ENCODE data around the gene HSPD1. TPM values are rescaled to one million over a fixed set of nuclear protein-coding genes. Genes with fewer than 3 reads are reported as not detected.

The HSPD1 gene
- total and polyA plus RNA-seq, 2 of the 13 experiments (the other 11 are each of a cell fraction or from before 2014, with no cell fraction given), result 685 to 2,610 TPM

DNA sequence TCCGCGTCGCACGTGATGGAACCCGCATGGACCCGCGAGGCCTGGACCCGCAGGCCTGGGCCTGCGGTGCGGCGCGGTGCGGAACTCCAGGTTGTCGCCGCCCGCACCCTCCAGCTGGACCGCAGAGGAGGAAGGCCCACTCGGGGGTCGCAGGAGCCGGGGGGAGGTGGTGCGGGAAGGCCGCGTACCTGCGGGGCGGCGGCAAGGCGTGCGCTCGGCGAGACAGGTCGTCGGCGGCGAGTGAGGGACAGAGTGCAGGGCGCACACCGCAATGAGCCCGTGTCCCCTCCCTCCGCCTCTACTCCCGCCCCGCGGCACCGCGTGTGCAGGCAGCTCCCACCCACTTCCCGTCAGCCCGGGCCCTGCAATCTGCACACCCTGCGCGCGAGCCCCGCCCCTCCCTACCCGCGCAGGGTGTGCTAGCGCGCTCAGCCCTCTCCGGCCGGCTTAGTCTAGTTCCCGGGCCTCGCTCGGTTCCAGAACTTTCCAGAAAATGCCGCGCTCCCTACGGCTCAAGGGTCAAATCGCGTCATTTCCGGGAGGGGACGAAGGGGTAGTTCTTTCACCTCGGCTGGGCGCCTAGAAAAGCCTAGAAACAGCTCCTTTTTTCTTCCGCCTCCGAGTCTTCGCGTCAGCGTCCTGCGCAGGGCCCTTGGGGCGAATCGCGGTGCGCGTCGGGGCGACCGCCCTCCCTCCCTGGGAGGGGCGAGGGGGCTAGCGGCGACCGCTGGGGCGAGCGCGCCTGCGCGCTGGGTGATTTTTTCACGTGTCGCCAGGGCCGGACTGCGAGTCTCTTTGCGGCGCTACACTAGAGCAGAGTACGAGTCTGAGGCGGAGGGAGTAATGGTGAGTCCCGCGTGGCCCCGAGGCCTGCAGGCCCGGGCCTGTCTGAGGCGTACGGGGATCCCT, at the start of gene HSPD1, which contains the start of gene HSPE1 (continued):
- peak; percentile 84 for TF ChIP-seq ZNF883 (CRISPR knock-in tag; IDR thresholded peaks at IDR 0.05; ENCODE audit: not compliant biosample characterization)
- TF ChIP-seq, protein P1, sequence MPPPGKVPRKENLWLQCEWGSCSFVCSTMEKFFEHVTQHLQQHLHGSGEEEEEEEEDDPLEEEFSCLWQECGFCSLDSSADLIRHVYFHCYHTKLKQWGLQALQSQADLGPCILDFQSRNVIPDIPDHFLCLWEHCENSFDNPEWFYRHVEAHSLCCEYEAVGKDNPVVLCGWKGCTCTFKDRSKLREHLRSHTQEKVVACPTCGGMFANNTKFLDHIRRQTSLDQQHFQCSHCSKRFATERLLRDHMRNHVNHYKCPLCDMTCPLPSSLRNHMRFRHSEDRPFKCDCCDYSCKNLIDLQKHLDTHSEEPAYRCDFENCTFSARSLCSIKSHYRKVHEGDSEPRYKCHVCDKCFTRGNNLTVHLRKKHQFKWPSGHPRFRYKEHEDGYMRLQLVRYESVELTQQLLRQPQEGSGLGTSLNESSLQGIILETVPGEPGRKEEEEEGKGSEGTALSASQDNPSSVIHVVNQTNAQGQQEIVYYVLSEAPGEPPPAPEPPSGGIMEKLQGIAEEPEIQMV (CRISPR knock-in tag; IDR thresholded peaks at IDR 0.05; ENCODE audit: low read depth), result peak; percentile 85
- TF ChIP-seq, protein P2, sequence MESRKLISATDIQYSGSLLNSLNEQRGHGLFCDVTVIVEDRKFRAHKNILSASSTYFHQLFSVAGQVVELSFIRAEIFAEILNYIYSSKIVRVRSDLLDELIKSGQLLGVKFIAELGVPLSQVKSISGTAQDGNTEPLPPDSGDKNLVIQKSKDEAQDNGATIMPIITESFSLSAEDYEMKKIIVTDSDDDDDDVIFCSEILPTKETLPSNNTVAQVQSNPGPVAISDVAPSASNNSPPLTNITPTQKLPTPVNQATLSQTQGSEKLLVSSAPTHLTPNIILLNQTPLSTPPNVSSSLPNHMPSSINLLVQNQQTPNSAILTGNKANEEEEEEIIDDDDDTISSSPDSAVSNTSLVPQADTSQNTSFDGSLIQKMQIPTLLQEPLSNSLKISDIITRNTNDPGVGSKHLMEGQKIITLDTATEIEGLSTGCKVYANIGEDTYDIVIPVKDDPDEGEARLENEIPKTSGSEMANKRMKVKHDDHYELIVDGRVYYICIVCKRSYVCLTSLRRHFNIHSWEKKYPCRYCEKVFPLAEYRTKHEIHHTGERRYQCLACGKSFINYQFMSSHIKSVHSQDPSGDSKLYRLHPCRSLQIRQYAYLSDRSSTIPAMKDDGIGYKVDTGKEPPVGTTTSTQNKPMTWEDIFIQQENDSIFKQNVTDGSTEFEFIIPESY (CRISPR knock-in tag; IDR thresholded peaks at IDR 0.05), result peak; percentile 15; the same call in 1 of the 2 replicates
- peak; percentile 87; the same call in 1 of the 2 replicates for TF ChIP-seq RORA (CRISPR knock-in tag; IDR thresholded peaks at IDR 0.05)
- peak; percentile 99 for TF ChIP-seq EED (CRISPR knock-in tag; IDR thresholded peaks at IDR 0.05)
- peak; percentile 81 for TF ChIP-seq IRF2 (CRISPR knock-in tag; IDR thresholded peaks at IDR 0.05)
- TF ChIP-seq RAD21 (CRISPR knock-in tag; IDR thresholded peaks at IDR 0.05), result peak; percentile 65
- TF ChIP-seq, protein P3, sequence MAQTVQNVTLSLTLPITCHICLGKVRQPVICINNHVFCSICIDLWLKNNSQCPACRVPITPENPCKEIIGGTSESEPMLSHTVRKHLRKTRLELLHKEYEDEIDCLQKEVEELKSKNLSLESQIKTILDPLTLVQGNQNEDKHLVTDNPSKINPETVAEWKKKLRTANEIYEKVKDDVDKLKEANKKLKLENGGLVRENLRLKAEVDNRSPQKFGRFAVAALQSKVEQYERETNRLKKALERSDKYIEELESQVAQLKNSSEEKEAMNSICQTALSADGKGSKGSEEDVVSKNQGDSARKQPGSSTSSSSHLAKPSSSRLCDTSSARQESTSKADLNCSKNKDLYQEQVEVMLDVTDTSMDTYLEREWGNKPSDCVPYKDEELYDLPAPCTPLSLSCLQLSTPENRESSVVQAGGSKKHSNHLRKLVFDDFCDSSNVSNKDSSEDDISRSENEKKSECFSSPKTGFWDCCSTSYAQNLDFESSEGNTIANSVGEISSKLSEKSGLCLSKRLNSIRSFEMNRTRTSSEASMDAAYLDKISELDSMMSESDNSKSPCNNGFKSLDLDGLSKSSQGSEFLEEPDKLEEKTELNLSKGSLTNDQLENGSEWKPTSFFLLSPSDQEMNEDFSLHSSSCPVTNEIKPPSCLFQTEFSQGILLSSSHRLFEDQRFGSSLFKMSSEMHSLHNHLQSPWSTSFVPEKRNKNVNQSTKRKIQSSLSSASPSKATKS (CRISPR knock-in tag; IDR thresholded peaks at IDR 0.05), result no peak
- TF ChIP-seq, protein P4, sequence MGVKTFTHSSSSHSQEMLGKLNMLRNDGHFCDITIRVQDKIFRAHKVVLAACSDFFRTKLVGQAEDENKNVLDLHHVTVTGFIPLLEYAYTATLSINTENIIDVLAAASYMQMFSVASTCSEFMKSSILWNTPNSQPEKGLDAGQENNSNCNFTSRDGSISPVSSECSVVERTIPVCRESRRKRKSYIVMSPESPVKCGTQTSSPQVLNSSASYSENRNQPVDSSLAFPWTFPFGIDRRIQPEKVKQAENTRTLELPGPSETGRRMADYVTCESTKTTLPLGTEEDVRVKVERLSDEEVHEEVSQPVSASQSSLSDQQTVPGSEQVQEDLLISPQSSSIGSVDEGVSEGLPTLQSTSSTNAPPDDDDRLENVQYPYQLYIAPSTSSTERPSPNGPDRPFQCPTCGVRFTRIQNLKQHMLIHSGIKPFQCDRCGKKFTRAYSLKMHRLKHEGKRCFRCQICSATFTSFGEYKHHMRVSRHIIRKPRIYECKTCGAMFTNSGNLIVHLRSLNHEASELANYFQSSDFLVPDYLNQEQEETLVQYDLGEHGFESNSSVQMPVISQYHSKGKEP (CRISPR knock-in tag; IDR thresholded peaks at IDR 0.05), result peak; percentile 77
- TF ChIP-seq ZSCAN20 (CRISPR knock-in tag; IDR thresholded peaks at IDR 0.05; ENCODE audit: borderline replicate concordance), result peak; percentile 40; the same call in 1 of the 2 replicates
- peak; percentile 90 for TF ChIP-seq GLI4 (CRISPR knock-in tag; IDR thresholded peaks at IDR 0.05; ENCODE audit: borderline replicate concordance)
- peak; percentile 97 for TF ChIP-seq SALL2 (CRISPR knock-in tag; IDR thresholded peaks at IDR 0.05)
- TF ChIP-seq, protein P5, sequence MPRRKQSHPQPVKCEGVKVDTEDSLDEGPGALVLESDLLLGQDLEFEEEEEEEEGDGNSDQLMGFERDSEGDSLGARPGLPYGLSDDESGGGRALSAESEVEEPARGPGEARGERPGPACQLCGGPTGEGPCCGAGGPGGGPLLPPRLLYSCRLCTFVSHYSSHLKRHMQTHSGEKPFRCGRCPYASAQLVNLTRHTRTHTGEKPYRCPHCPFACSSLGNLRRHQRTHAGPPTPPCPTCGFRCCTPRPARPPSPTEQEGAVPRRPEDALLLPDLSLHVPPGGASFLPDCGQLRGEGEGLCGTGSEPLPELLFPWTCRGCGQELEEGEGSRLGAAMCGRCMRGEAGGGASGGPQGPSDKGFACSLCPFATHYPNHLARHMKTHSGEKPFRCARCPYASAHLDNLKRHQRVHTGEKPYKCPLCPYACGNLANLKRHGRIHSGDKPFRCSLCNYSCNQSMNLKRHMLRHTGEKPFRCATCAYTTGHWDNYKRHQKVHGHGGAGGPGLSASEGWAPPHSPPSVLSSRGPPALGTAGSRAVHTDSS (CRISPR knock-in tag; conservative IDR thresholded peaks at IDR 0.05), result peak; percentile 80; the same call in 1 of the 2 replicates
- TF ChIP-seq, protein P6, sequence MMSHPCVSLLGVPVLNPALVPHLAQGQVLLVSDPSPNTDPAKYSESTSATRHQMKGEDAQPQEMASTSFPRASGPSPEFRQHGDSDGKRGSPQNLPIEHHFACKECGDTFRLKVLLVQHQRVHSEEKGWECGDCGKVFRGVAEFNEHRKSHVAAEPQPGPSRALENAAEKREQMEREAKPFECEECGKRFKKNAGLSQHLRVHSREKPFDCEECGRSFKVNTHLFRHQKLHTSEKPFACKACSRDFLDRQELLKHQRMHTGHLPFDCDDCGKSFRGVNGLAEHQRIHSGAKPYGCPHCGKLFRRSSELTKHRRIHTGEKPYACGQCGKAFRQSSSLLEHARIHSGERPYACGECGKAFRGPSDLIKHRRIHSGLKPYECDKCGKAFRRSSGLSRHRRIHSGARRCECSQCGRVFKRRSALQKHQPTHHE (CRISPR knock-in tag; IDR thresholded peaks at IDR 0.05; ENCODE audit: borderline replicate concordance), result peak; percentile 93
- TF ChIP-seq ZNF816 (CRISPR knock-in tag; IDR thresholded peaks at IDR 0.05; ENCODE audit: borderline replicate concordance), result peak; percentile 81
- TF ChIP-seq ZNF12 (CRISPR knock-in tag; IDR thresholded peaks at IDR 0.05), result peak; percentile 69; the same call in 1 of the 2 replicates
